ENCODE data around the gene CFAP210. TPM values are rescaled to one million over a fixed set of nuclear protein-coding genes. Genes with fewer than 3 reads are reported as not detected.
"Not testable (repeated sequence)": the region's sequence is repeated elsewhere in the genome, so short reads cannot be mapped to it uniquely, and the experiment has no call there.

The CFAP210 gene
- total RNA-seq, 1 donor from 2014 or later: 0.32 TPM

GRCh38 chr2:169619946-169620345 is 74.3 kb downstream of the CFAP210 start:
- H3K4me1 Mint-ChIP-seq (ENCODE audit: low read depth, unreplicated experiment): no peaks in the 10 kb centered on the region
- no peak overlapping the region for H3K27ac Mint-ChIP-seq (ENCODE audit: unreplicated experiment)
- no peaks in the 10 kb centered on the region for H3K27me3 Mint-ChIP-seq (ENCODE audit: unreplicated experiment)
- no peak for DNase-seq
- peaks cover 1% of the 10 kb centered on the region for H3K9me3 Mint-ChIP-seq (ENCODE audit: unreplicated experiment)
- TF ChIP-seq CTCF (IDR thresholded peaks at IDR 0.05; ENCODE audit: partially characterized antibody, unreplicated experiment): no peak
- no peak overlapping the region for H3K4me3 Mint-ChIP-seq (ENCODE audit: unreplicated experiment)
- H3K36me3 Mint-ChIP-seq (ENCODE audit: unreplicated experiment): peaks cover 29% of the 10 kb centered on the region

- H3K4me1 Mint-ChIP-seq (ENCODE audit: low read depth, unreplicated experiment); H3K27ac Mint-ChIP-seq (ENCODE audit: unreplicated experiment); DNase-seq; H3K4me3 Mint-ChIP-seq (ENCODE audit: unreplicated experiment); H3K9me3 Mint-ChIP-seq (ENCODE audit: unreplicated experiment); H3K27me3 Mint-ChIP-seq (ENCODE audit: unreplicated experiment): not testable (repeated sequence)
- peaks cover 34% of the 10 kb centered on the region for H3K36me3 Mint-ChIP-seq (ENCODE audit: unreplicated experiment)
Measured at GRCh38 chr2:169615982-169616381, 78.2 kb downstream of the CFAP210 start.

GRCh38 chr2:169613876-169614275 is 80.3 kb downstream of the CFAP210 start:
- Mint-ChIP-seq H3K27ac (ENCODE audit: unreplicated experiment) (no peak overlapping the region), H3K36me3 (ENCODE audit: unreplicated experiment) (peaks cover 37% of the 10 kb centered on the region), H3K27me3 (ENCODE audit: unreplicated experiment) (no peaks in the 10 kb centered on the region), H3K4me3 (ENCODE audit: unreplicated experiment) (no peak overlapping the region), H3K9me3 (ENCODE audit: unreplicated experiment) (peaks cover 1% of the 10 kb centered on the region), H3K4me1 (ENCODE audit: low read depth, unreplicated experiment) (no peaks in the 10 kb centered on the region)
- no peak for TF ChIP-seq CTCF (IDR thresholded peaks at IDR 0.05; ENCODE audit: partially characterized antibody, unreplicated experiment)
- DNase-seq: no peak

GRCh38 chr2:169609264-169609663 is 84.9 kb downstream of the CFAP210 start:
- Mint-ChIP-seq H3K36me3 (ENCODE audit: unreplicated experiment) (peaks cover 11% of the 10 kb centered on the region), H3K27me3 (ENCODE audit: unreplicated experiment) (no peaks in the 10 kb centered on the region), H3K9me3 (ENCODE audit: unreplicated experiment) (no peaks in the 10 kb centered on the region), H3K4me3 (ENCODE audit: unreplicated experiment) (no peak overlapping the region), H3K4me1 (ENCODE audit: low read depth, unreplicated experiment) (no peaks in the 10 kb centered on the region), H3K27ac (ENCODE audit: unreplicated experiment) (no peak overlapping the region)
- no peak for DNase-seq
- TF ChIP-seq CTCF (IDR thresholded peaks at IDR 0.05; ENCODE audit: partially characterized antibody, unreplicated experiment): no peak

- Mint-ChIP-seq H3K4me1 (ENCODE audit: low read depth, unreplicated experiment) (no peaks in the 10 kb centered on the region), H3K27ac (ENCODE audit: unreplicated experiment) (no peak overlapping the region), H3K27me3 (ENCODE audit: unreplicated experiment) (peaks cover 3% of the 10 kb centered on the region), H3K36me3 (ENCODE audit: unreplicated experiment) (no peaks in the 10 kb centered on the region), H3K9me3 (ENCODE audit: unreplicated experiment) (no peaks in the 10 kb centered on the region), H3K4me3 (ENCODE audit: unreplicated experiment) (no peak overlapping the region)
- DNase-seq: no peak
- no peak for TF ChIP-seq CTCF (IDR thresholded peaks at IDR 0.05; ENCODE audit: partially characterized antibody, unreplicated experiment)
Measured at GRCh38 chr2:169599568-169599967, 94.6 kb downstream of the CFAP210 start.

GRCh38 chr2:169598982-169599381 is 95.2 kb downstream of the CFAP210 start:
- no peak overlapping the region for H3K27ac Mint-ChIP-seq (ENCODE audit: unreplicated experiment)

GRCh38 chr2:169596546-169596945 is 97.7 kb downstream of the CFAP210 start:
- H3K4me3 Mint-ChIP-seq (ENCODE audit: unreplicated experiment); DNase-seq; H3K36me3 Mint-ChIP-seq (ENCODE audit: unreplicated experiment); H3K9me3 Mint-ChIP-seq (ENCODE audit: unreplicated experiment); H3K27ac Mint-ChIP-seq (ENCODE audit: unreplicated experiment); H3K4me1 Mint-ChIP-seq (ENCODE audit: low read depth, unreplicated experiment); H3K27me3 Mint-ChIP-seq (ENCODE audit: unreplicated experiment): not testable (repeated sequence)

More at GRCh38 chr2:169598982-169599381, 95.2 kb downstream of the CFAP210 start:
- Mint-ChIP-seq H3K9me3 (ENCODE audit: unreplicated experiment) (no peaks in the 10 kb centered on the region), H3K36me3 (ENCODE audit: unreplicated experiment) (no peaks in the 10 kb centered on the region), H3K4me1 (ENCODE audit: low read depth, unreplicated experiment) (no peaks in the 10 kb centered on the region), H3K27me3 (ENCODE audit: unreplicated experiment) (peaks cover 3% of the 10 kb centered on the region), H3K4me3 (ENCODE audit: unreplicated experiment) (no peak overlapping the region)
- TF ChIP-seq CTCF (IDR thresholded peaks at IDR 0.05; ENCODE audit: partially characterized antibody, unreplicated experiment): no peak
- DNase-seq: no peak
